Prostate gland (tissue), 2 donors: ENCODE results near the gene PTPRG.

Experiments
- POLR2A ChIP-seq: fragments of 450-650 bp; IDR thresholded peaks from one replicate; pipeline ENCODE4 v1.6.1; 2016; ENCODE audit warnings: antibody characterized with exemption, mild to moderate bottlenecking
- POLR2AphosphoS5 ChIP-seq: sonication (generic); formaldehyde crosslinking; IDR thresholded peaks from one replicate; pipeline ENCODE4 v1.6.1; 2017; ENCODE audit warnings: antibody characterized with exemption
- TF ChIP-seq, protein P1 (sequence below), 4 experiments: fragments of 200-600 bp in 2 of 4; fragments of 450-650 bp in 2 of 4; sonication (generic) in 2 of 4; IDR thresholded peaks; 1 replicate in 3 of 4; 2 replicates in 1 of 4; pipeline ENCODE4 v1.5.1; 2016 to 2019; ENCODE audit warnings: antibody characterized with exemption in 4 of 4, mild to moderate bottlenecking in 2 of 4, moderate library complexity in 2 of 4

DNA sequence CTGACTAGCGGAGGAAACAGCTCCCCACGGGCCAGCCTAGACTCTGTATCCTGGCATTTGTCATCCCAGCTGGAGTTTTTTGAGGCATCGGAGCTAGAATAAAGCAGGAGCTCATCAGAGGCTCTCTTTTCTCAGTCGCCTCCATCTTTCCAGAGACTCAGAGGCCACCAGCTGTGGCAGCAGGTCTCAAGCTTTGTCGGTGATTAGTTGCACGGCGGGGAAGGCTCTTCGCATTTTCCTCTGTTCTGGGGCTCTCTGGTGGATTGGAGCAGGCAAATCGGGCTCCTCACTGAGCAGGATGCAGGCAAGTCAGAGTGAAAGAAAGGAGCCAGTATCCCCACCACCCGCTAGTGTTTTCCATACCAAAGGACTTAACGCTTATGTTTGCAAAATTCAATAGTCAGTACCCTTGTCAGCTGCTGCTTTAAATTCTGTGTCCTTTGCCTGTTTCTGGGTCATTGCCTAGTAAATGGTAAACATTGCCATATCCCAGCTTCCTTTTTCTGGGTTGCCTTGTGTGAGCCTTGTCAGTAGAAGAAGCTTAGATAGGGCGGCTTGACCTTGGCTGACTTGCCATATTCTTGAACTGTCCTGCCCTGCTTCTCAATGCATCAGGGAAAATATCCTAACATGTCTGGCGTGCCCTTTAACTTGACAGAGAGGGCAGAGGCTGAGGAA is 127.1 kb downstream of the PTPRG start:
- TF ChIP-seq POLR2A (no peak), POLR2AphosphoS5 (no peak)
- TF ChIP-seq, protein P1, sequence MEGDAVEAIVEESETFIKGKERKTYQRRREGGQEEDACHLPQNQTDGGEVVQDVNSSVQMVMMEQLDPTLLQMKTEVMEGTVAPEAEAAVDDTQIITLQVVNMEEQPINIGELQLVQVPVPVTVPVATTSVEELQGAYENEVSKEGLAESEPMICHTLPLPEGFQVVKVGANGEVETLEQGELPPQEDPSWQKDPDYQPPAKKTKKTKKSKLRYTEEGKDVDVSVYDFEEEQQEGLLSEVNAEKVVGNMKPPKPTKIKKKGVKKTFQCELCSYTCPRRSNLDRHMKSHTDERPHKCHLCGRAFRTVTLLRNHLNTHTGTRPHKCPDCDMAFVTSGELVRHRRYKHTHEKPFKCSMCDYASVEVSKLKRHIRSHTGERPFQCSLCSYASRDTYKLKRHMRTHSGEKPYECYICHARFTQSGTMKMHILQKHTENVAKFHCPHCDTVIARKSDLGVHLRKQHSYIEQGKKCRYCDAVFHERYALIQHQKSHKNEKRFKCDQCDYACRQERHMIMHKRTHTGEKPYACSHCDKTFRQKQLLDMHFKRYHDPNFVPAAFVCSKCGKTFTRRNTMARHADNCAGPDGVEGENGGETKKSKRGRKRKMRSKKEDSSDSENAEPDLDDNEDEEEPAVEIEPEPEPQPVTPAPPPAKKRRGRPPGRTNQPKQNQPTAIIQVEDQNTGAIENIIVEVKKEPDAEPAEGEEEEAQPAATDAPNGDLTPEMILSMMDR (IDR thresholded peaks at IDR 0.05) = no peak
